ENCODE results near the gene ACTL9.

The ACTL9 gene

GRCh38 chr19:8695501-8695900, 3.1 kb downstream of the ACTL9 start:
- no peak for DNase-seq (ENCODE audit: low read depth, low spot score)
- Histone ChIP-seq H3K27ac (no peak overlapping the region), H3K9me3 (ENCODE audit: low read depth, low read length) (no peaks in the 10 kb centered on the region), H3K4me3 (no peak overlapping the region), H3K9ac (ENCODE audit: insufficient read length) (no peak overlapping the region), H3K36me3 (ENCODE audit: insufficient read depth, low read length) (no peaks in the 10 kb centered on the region)
- TF ChIP-seq POLR2AphosphoS5 (IDR thresholded peaks at IDR 0.05; ENCODE audit: borderline replicate concordance, low read depth, low read length) (no peak), FOXP2 (optimal IDR thresholded peaks at IDR 0.05; ENCODE audit: control extremely low read depth, extremely low read length, insufficient read depth) (no peak)

DNA sequence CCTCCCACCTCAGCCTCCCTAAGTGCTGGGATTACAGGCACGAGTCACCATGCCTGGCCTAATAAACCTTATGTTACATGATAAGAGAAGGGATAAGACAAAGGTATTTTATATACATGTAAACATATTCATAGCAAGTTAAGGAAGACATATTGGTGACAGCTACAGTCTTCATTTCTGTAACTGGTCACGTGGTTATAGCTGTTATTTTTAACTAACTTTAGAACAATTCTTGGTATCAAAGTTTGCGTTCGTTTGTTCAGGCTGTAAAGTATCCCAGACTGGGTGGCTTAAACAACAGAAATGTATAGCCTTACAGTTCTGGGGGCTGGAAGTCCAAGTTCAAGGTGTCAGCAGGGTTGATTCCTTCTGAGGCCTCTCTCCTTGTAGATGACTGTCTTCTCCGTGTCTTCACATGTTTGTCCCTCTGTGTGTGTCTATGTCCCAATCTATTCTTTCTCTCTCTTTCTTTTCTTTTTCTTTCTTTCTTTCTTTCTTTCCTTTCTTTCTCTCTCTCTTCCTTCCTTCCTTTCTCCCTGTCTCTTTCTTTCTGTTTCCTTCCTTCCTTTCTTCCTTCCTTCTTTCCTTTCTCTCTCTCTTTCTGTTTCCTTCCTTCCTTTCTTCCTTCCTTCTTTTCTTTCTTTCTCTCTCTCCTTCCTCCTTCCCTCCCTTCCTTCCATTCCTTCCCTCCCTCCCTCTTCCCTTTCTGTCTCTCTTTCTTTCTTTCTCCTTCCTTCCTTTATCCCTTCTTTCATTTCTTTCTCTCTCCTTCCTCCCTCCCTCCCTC, 7.6 kb downstream of the ACTL9 start:
- TF ChIP-seq POLR2AphosphoS5 (IDR thresholded peaks at IDR 0.05; ENCODE audit: borderline replicate concordance, low read depth, low read length) (no peak), EZH2 (IDR thresholded peaks at IDR 0.05) (no peak), FOXP2 (optimal IDR thresholded peaks at IDR 0.05; ENCODE audit: control extremely low read depth, extremely low read length, insufficient read depth) (no peak)
- no peak overlapping the region for H3K9ac ChIP-seq (ENCODE audit: insufficient read length)
- H3K36me3 ChIP-seq (ENCODE audit: insufficient read depth, low read length) = no peaks in the 10 kb centered on the region
- no peaks in the 10 kb centered on the region for H3K9me3 ChIP-seq (ENCODE audit: low read depth, low read length)
- H3K4me3 ChIP-seq = no peak overlapping the region
- no peak for DNase-seq (ENCODE audit: low read depth, low spot score)
- no peak overlapping the region for H3K27ac ChIP-seq

GRCh38 chr19:8688930-8689329, 9.7 kb downstream of the ACTL9 start:
- no peaks in the 10 kb centered on the region for H3K9me3 ChIP-seq (ENCODE audit: low read depth, low read length)
- no peaks in the 10 kb centered on the region for H3K36me3 ChIP-seq (ENCODE audit: insufficient read depth, low read length)
- no peak for TF ChIP-seq POLR2AphosphoS5 (IDR thresholded peaks at IDR 0.05; ENCODE audit: borderline replicate concordance, low read depth, low read length)
- no peak for TF ChIP-seq FOXP2 (optimal IDR thresholded peaks at IDR 0.05; ENCODE audit: control extremely low read depth, extremely low read length, insufficient read depth)
- no peak overlapping the region for H3K27ac ChIP-seq
- DNase-seq (ENCODE audit: low read depth, low spot score) = no peak
- H3K9ac ChIP-seq (ENCODE audit: insufficient read length) = no peak overlapping the region
- H3K4me3 ChIP-seq = no peak overlapping the region

- TF ChIP-seq FOXP2 (optimal IDR thresholded peaks at IDR 0.05; ENCODE audit: control extremely low read depth, extremely low read length, insufficient read depth) = no peak
- TF ChIP-seq EZH2 (IDR thresholded peaks at IDR 0.05) = no peak
- TF ChIP-seq POLR2AphosphoS5 (IDR thresholded peaks at IDR 0.05; ENCODE audit: borderline replicate concordance, low read depth, low read length) = no peak
- H3K36me3 ChIP-seq (ENCODE audit: insufficient read depth, low read length) = no peaks in the 10 kb centered on the region
- DNase-seq (ENCODE audit: low read depth, low spot score) = no peak
- H3K27ac ChIP-seq = no peak overlapping the region
- H3K4me3 ChIP-seq = no peak overlapping the region
- no peaks in the 10 kb centered on the region for H3K9me3 ChIP-seq (ENCODE audit: low read depth, low read length)
- no peak overlapping the region for H3K9ac ChIP-seq (ENCODE audit: insufficient read length)
Observed at GRCh38 chr19:8686549-8686948, 12.0 kb downstream of the ACTL9 start.

GRCh38 chr19:8684001-8684902, 14.3 kb downstream of the ACTL9 start:
- no peak for TF ChIP-seq FOXP2 (optimal IDR thresholded peaks at IDR 0.05; ENCODE audit: control extremely low read depth, extremely low read length, insufficient read depth)
- TF ChIP-seq POLR2AphosphoS5 (IDR thresholded peaks at IDR 0.05; ENCODE audit: borderline replicate concordance, low read depth, low read length) = no peak
- no peak for TF ChIP-seq EZH2 (IDR thresholded peaks at IDR 0.05)
- no peaks in the 10 kb centered on the region for H3K36me3 ChIP-seq (ENCODE audit: insufficient read depth, low read length)
- H3K9ac ChIP-seq (ENCODE audit: insufficient read length) = no peak overlapping the region
- DNase-seq (ENCODE audit: low read depth, low spot score) = no peak
- H3K27ac ChIP-seq = no peak overlapping the region
- H3K9me3 ChIP-seq (ENCODE audit: low read depth, low read length) = no peaks in the 10 kb centered on the region
- no peak overlapping the region for H3K4me3 ChIP-seq

DNA sequence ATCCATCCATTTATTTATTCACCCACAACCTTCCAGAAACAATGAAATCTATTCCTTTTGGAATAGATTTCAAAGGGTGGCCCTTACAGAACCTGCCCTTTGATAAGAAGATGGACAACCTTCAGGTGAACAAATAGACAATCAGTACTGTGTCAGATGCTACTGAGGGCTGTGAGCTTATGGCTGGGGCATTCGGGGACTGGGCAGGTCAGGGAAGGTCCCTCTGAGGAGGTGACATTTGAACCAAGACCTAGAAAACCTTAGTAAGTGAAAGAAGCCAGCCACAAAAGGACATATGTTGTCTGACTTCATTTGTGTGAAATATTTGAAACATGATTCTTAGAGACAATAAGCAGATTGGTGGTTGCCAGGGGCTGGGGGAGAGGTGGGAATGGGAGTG, 15.7 kb downstream of the ACTL9 start:
- DNase-seq (ENCODE audit: low read depth, low spot score) = no peak
- H3K36me3 ChIP-seq (ENCODE audit: insufficient read depth, low read length) = no peaks in the 10 kb centered on the region
- H3K9ac ChIP-seq (ENCODE audit: insufficient read length) = no peak overlapping the region
- no peak overlapping the region for H3K27ac ChIP-seq
- H3K9me3 ChIP-seq (ENCODE audit: low read depth, low read length) = no peaks in the 10 kb centered on the region
- no peak for TF ChIP-seq EZH2 (IDR thresholded peaks at IDR 0.05)
- TF ChIP-seq POLR2AphosphoS5 (IDR thresholded peaks at IDR 0.05; ENCODE audit: borderline replicate concordance, low read depth, low read length) = no peak
- TF ChIP-seq FOXP2 (optimal IDR thresholded peaks at IDR 0.05; ENCODE audit: control extremely low read depth, extremely low read length, insufficient read depth) = no peak
- no peak overlapping the region for H3K4me3 ChIP-seq

- no peak for DNase-seq (ENCODE audit: low read depth, low spot score)
- TF ChIP-seq EZH2 (IDR thresholded peaks at IDR 0.05) (no peak), POLR2AphosphoS5 (IDR thresholded peaks at IDR 0.05; ENCODE audit: borderline replicate concordance, low read depth, low read length) (no peak), FOXP2 (optimal IDR thresholded peaks at IDR 0.05; ENCODE audit: control extremely low read depth, extremely low read length, insufficient read depth) (no peak)
- Histone ChIP-seq H3K27ac (no peak overlapping the region), H3K9ac (ENCODE audit: insufficient read length) (no peak overlapping the region), H3K4me3 (no peak overlapping the region), H3K36me3 (ENCODE audit: insufficient read depth, low read length) (no peaks in the 10 kb centered on the region), H3K9me3 (ENCODE audit: low read depth, low read length) (no peaks in the 10 kb centered on the region)
Observed at GRCh38 chr19:8682472-8682871, 16.1 kb downstream of the ACTL9 start.

DNA sequence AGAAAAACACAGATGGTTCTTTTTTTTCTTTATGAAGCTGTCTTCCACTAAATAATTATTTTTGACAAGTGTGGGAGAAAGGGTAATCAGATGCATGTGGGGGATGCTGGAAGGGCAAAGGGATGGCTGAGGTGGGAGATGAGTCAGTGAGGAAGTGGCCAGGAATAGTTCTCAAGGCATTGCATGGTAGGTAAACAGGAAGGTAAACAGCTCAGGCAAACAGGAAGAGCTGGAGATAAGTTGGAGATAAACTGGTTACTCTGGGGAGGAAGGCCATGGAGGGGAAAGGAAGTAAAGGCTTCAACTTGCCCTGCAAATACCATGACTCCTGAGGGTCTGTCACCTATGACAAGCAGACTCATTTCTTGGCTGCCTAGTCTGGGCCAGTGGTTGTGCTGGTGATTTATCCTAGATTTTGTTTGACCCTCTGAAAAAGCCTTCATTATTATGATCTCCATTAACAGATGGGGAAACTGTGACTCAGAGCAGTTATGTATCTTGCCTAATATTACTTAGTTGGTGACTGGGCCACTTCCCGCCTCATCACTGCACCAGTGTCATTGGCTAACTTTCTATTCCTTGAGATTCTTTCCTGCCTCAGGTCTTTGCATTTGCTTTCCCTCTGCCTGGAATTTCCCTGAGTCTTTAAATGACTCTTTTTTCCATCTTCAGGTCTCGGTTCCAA, 17.1 kb downstream of the ACTL9 start:
- TF ChIP-seq EZH2 (IDR thresholded peaks at IDR 0.05) (no peak), FOXP2 (optimal IDR thresholded peaks at IDR 0.05; ENCODE audit: control extremely low read depth, extremely low read length, insufficient read depth) (no peak), POLR2AphosphoS5 (IDR thresholded peaks at IDR 0.05; ENCODE audit: borderline replicate concordance, low read depth, low read length) (no peak)
- no peak overlapping the region for H3K27ac ChIP-seq
- H3K9ac ChIP-seq (ENCODE audit: insufficient read length) = no peak overlapping the region
- no peak overlapping the region for H3K4me3 ChIP-seq
- no peak for DNase-seq (ENCODE audit: low read depth, low spot score)
- H3K9me3 ChIP-seq (ENCODE audit: low read depth, low read length) = no peaks in the 10 kb centered on the region
- H3K36me3 ChIP-seq (ENCODE audit: insufficient read depth, low read length) = no peaks in the 10 kb centered on the region

Data from SK-N-MC (cell line).